Nephron progenitor cell (in vitro differentiated cells): Measurements from ENCODE around the gene PTPN7.
A peak's percentile ranks its signal among the peaks of the same experiment; 100 is the strongest.

Experiments
- DNase-seq: peaks from one replicate; pipeline ENCODE4 v3.0.0; 2021
- H3K27ac Mint-ChIP-seq: 2 replicates; pipeline ENCODE4 v1.8.0; 2021; ENCODE audit warnings: mild to moderate bottlenecking, moderate library complexity, mixed read lengths
- H3K27me3 Mint-ChIP-seq: 2 replicates; pipeline ENCODE4 v1.8.0; 2021; ENCODE audit warnings: mild to moderate bottlenecking, low read depth, mixed read lengths; ENCODE audit not compliant: poor library complexity
- H3K36me3 Mint-ChIP-seq: 2 replicates; pipeline ENCODE4 v1.8.0; 2021; ENCODE audit warnings: low read depth, mixed read lengths
- H3K4me1 Mint-ChIP-seq: 2 replicates; pipeline ENCODE4 v1.8.0; 2021; ENCODE audit warnings: mixed read lengths
- H3K4me3 Mint-ChIP-seq: 2 replicates; pipeline ENCODE4 v1.8.0; 2021; ENCODE audit warnings: mild to moderate bottlenecking, moderate library complexity, mixed read lengths
- H3K9me3 Mint-ChIP-seq: 2 replicates; pipeline ENCODE4 v1.8.0; 2021; ENCODE audit warnings: mild to moderate bottlenecking, moderate library complexity, mixed read lengths
- TF ChIP-seq, protein P1 (sequence below): fragments of 200-600 bp; sonication (generic); IDR thresholded peaks from 2 replicates; pipeline ENCODE4 v1.5.0; 2021; ENCODE audit warnings: antibody characterized with exemption

The PTPN7 gene

DNA sequence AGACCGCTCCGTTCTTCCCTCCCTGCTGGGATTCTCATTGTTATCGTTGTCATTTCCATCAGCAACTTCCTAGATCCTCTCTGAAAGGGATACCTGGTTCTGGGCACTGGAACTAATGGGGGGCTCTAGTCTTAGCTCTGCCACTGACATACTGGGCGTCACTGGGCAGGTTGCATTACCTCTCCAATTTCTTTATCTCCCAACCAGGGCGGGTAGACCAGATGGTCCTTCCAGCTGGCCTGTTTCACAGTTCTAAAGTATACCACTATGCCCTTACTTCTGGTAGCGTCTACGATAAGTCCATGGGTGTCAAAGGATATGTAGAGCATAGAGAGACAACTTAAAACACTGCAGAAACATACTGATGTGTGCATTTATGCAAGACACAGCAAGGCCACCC, 36.3 kb downstream of the PTPN7 start:
- DNase-seq = no peak
- Mint-ChIP-seq H3K9me3 (no peaks in the 10 kb centered on the region), H3K4me3 (no peak overlapping the region), H3K36me3 (no peaks in the 10 kb centered on the region), H3K27me3 (peaks cover 18% of the 10 kb centered on the region), H3K27ac (no peak overlapping the region), H3K4me1 (no peaks in the 10 kb centered on the region)
- TF ChIP-seq, protein P1, sequence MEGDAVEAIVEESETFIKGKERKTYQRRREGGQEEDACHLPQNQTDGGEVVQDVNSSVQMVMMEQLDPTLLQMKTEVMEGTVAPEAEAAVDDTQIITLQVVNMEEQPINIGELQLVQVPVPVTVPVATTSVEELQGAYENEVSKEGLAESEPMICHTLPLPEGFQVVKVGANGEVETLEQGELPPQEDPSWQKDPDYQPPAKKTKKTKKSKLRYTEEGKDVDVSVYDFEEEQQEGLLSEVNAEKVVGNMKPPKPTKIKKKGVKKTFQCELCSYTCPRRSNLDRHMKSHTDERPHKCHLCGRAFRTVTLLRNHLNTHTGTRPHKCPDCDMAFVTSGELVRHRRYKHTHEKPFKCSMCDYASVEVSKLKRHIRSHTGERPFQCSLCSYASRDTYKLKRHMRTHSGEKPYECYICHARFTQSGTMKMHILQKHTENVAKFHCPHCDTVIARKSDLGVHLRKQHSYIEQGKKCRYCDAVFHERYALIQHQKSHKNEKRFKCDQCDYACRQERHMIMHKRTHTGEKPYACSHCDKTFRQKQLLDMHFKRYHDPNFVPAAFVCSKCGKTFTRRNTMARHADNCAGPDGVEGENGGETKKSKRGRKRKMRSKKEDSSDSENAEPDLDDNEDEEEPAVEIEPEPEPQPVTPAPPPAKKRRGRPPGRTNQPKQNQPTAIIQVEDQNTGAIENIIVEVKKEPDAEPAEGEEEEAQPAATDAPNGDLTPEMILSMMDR = no peak

DNA sequence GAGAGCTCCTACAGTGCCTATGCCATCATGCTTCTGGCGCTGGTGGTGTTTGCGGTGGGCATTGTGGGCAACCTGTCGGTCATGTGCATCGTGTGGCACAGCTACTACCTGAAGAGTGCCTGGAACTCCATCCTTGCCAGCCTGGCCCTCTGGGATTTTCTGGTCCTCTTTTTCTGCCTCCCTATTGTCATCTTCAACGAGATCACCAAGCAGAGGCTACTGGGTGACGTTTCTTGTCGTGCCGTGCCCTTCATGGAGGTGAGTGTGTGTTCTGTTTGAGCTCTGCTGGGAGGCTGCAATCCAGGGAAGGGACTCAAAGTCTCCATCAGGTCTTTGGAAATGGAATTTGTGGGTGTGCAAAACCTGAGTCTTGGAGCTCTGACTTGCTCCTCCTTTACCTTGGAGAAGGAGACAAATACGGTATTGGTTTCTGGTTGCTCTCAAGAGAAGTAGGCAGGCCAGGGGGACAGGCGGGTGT, 37.0 kb downstream of the PTPN7 start:
- H3K27me3 Mint-ChIP-seq = peaks cover 18% of the 10 kb centered on the region
- no peaks in the 10 kb centered on the region for H3K9me3 Mint-ChIP-seq
- TF ChIP-seq, protein P1 = no peak
- no peak overlapping the region for H3K27ac Mint-ChIP-seq
- no peak for DNase-seq
- no peaks in the 10 kb centered on the region for H3K36me3 Mint-ChIP-seq
- H3K4me3 Mint-ChIP-seq = no peak overlapping the region
- H3K4me1 Mint-ChIP-seq = no peaks in the 10 kb centered on the region

DNA sequence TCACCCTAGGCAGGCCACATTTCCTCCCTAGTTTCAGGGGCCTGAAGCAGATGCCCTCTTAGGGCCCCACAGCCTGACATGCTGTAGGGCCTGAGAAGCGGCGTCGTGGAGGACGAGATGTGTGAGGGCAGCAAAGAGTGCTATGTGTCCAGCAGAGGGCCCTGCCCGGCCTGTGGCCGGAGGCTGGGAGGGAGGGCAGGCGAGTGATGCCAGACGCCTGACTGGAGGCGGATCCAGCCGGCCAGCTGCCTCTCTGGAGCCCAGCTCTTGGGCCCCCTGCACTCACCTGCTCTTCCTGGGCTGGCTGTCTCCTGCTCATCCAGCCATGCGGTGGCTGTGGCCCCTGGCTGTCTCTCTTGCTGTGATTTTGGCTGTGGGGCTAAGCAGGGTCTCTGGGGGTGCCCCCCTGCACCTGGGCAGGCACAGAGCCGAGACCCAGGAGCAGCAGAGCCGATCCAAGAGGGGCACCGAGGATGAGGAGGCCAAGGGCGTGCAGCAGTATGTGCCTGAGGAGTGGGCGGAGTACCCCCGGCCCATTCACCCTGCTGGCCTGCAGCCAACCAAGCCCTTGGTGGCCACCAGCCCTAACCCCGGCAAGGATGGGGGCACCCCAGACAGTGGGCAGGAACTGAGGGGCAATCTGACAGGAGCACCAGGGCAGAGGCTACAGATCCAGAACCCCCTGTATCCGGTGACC, 37.6 kb downstream of the PTPN7 start, which contains the start of gene GPR37L1:
Gene GPR37L1 (plus strand): TSS at position 279 of the 697 bp plus-strand sequence. CDS start 47 bp downstream, at position 326.
- no peak within 1 kb of the TSS for H3K27ac Mint-ChIP-seq
- TF ChIP-seq, protein P1 = peak; percentile 59
- no peak within 1 kb of the TSS for H3K4me3 Mint-ChIP-seq
- no peaks in the 10 kb centered on the region for H3K36me3 Mint-ChIP-seq
- H3K27me3 Mint-ChIP-seq = peaks cover 18% of the 10 kb centered on the region
- H3K4me1 Mint-ChIP-seq = no peaks in the 10 kb centered on the region
- H3K9me3 Mint-ChIP-seq = no peaks in the 10 kb centered on the region
- DNase-seq = peak; percentile 75

DNA sequence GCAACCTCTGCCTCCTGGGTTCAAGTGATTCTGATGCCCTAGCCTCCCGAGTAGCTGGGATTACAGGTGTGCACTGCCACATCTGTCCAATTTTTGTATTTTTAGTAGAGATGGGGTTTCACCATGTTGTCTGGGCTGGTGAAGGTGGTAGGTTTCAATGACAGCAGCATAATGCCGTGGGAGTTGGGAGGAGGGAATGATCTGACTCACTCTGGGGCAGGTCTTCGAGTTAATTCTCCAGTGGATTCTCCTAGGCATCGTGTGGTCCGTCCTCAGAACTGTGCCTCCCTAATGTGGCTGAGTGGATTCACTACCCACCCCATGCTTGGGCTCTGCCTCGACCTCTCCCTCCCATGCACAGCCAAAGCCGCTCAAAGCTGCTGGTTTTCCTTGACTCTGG, 39.4 kb downstream of the PTPN7 start:
- Mint-ChIP-seq H3K27ac (peak overlapping the region; percentile 70), H3K27me3 (peaks cover 18% of the 10 kb centered on the region), H3K4me1 (no peaks in the 10 kb centered on the region), H3K4me3 (no peak overlapping the region), H3K9me3 (no peaks in the 10 kb centered on the region), H3K36me3 (no peaks in the 10 kb centered on the region)
- DNase-seq = no peak
- TF ChIP-seq, protein P1 = no peak

DNA sequence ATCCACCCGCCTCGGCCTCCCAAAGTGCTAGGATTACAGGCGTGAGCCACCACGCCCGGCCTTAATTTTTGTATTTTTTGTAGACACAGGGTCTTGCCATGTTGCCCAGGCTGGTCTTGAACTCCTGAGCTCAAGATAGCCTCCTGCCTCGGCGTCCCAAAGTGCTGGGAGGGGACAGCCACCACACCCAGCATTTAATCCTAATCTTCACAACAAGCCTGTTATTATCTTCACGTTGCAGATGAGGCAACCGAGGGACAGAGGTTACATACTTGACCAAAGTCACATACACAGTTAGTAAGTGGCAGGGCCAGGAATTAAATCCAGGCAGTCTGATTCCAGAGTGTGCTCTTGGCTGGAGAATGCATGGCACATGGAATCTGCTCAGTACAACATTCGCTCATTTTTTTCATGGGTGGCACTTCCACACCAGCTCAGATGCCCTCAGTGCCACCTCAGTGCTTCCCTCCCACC, 42.5 kb downstream of the PTPN7 start:
- Mint-ChIP-seq H3K27me3 (peaks cover 3% of the 10 kb centered on the region), H3K4me3 (no peak overlapping the region)
- TF ChIP-seq, protein P1 = no peak

DNA sequence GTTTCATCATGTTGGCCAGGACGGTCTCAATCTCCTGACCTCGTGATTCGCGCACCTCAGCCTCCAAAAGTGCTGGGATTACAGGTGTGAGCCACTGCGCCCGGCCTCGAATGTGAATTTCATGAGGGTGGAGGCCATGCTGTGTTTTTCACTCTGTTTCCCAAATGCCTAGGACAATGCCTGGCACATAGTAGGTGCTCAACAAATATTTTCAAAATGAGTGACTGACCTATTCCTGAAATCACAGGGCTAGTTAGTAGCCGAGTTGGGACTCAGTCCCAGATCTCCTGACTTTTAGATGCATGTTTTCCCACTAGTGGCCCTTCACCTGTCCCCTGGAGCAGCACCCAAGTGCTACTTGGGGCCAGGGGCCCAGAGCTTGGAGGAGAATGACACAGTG, 44.1 kb downstream of the PTPN7 start:
- peaks cover 22% of the 10 kb centered on the region for H3K4me1 Mint-ChIP-seq
- H3K27me3 Mint-ChIP-seq = no peaks in the 10 kb centered on the region
- no peak overlapping the region for H3K4me3 Mint-ChIP-seq
- no peak overlapping the region for H3K27ac Mint-ChIP-seq
- DNase-seq = no peak
- H3K36me3 Mint-ChIP-seq = no peaks in the 10 kb centered on the region
- H3K9me3 Mint-ChIP-seq = no peaks in the 10 kb centered on the region
- TF ChIP-seq, protein P1 = no peak

More for the DNA sequence above, 42.5 kb downstream of the PTPN7 start:
- peaks cover 15% of the 10 kb centered on the region for H3K4me1 Mint-ChIP-seq
- H3K36me3 Mint-ChIP-seq = no peaks in the 10 kb centered on the region
- no peaks in the 10 kb centered on the region for H3K9me3 Mint-ChIP-seq
- no peak overlapping the region for H3K27ac Mint-ChIP-seq
- DNase-seq = no peak
